Activated CD4-positive, alpha-beta T cell treated with anti-CD3 and anti-CD28 coated beads, Interleukin-2, amount 10 ng/mL, durations not matched to agents 24 days and 14 days (primary cell): ENCODE measurements around the gene TBX1. TPM values are rescaled to one million over a fixed set of nuclear protein-coding genes. Genes with fewer than 3 reads are reported as not detected.
A peak's percentile ranks its signal among the peaks of the same experiment; 100 is the strongest.
"Not testable (repeated sequence)": the region's sequence is repeated elsewhere in the genome, so short reads cannot be mapped to it uniquely, and the experiment has no call there.

Experiments used
- DNase-seq: peaks from one replicate; pipeline ENCODE4 v3.0.0; 2022
- H3K27ac Mint-ChIP-seq: one replicate; pipeline ENCODE4 v1.8.0; 2022; ENCODE audit warnings: mild to moderate bottlenecking, mixed read lengths
- H3K27me3 Mint-ChIP-seq: one replicate; pipeline ENCODE4 v1.8.0; 2022; ENCODE audit warnings: mixed read lengths
- H3K36me3 Mint-ChIP-seq: one replicate; pipeline ENCODE4 v1.8.0; 2022; ENCODE audit warnings: low read depth, mild to moderate bottlenecking, mixed read lengths
- H3K4me1 Mint-ChIP-seq: one replicate; pipeline ENCODE4 v1.8.0; 2021; ENCODE audit warnings: mixed read lengths
- H3K4me3 Mint-ChIP-seq: one replicate; pipeline ENCODE4 v1.8.0; 2022; ENCODE audit warnings: mild to moderate bottlenecking, moderate library complexity, mixed read lengths
- H3K9me3 Mint-ChIP-seq: one replicate; pipeline ENCODE4 v1.8.0; 2021; ENCODE audit warnings: mixed read lengths
- intact Hi-C: fragments of 100-400 bp; cut with micrococcal nuclease; formaldehyde crosslinking; loops from one replicate; pipeline ENCODE4 v1.15.1; 2023
- total RNA-seq: library from RNA; stranded (reverse); gene quantifications from 2 replicates; pipeline ENCODE4 v1.2.3, GENCODE V29; 2022

Gene TBX1
- total RNA-seq, 1 donor from 2014 or later, result not detected

GRCh38 chr22:19719488-19720021 is 41.0 kb upstream of the TBX1 start:
- no peak for DNase-seq
- peaks cover 41% of the 10 kb centered on the region for H3K27me3 Mint-ChIP-seq
- peak overlapping the region; percentile 71 for H3K4me3 Mint-ChIP-seq
- H3K9me3 Mint-ChIP-seq, result no peaks in the 10 kb centered on the region
- intact Hi-C loops, result no loop called here
- H3K4me1 Mint-ChIP-seq, result peaks cover 8% of the 10 kb centered on the region
- H3K27ac Mint-ChIP-seq, result no peak overlapping the region
- no peaks in the 10 kb centered on the region for H3K36me3 Mint-ChIP-seq

- peaks cover 8% of the 10 kb centered on the region for H3K4me1 Mint-ChIP-seq
- intact Hi-C loops, result no loop called here
- H3K36me3 Mint-ChIP-seq, result no peaks in the 10 kb centered on the region
- H3K27ac Mint-ChIP-seq, result no peak overlapping the region
- H3K9me3 Mint-ChIP-seq, result no peaks in the 10 kb centered on the region
- no peak overlapping the region for H3K4me3 Mint-ChIP-seq
- DNase-seq, result no peak
- peaks cover 49% of the 10 kb centered on the region for H3K27me3 Mint-ChIP-seq
Observed at GRCh38 chr22:19720150-19720827, 40.3 kb upstream of the TBX1 start.

- Mint-ChIP-seq H3K27ac (peak overlapping the region; percentile 49), H3K4me1 (peaks cover 8% of the 10 kb centered on the region), H3K36me3 (no peaks in the 10 kb centered on the region), H3K27me3 (peaks cover 50% of the 10 kb centered on the region), H3K9me3 (no peaks in the 10 kb centered on the region), H3K4me3 (no peak overlapping the region)
- DNase-seq, result no peak
- intact Hi-C loops, result no loop called here
Observed at GRCh38 chr22:19720999-19721329, 39.6 kb upstream of the TBX1 start.

- intact Hi-C loops, result loop anchor here (2.0 kb wide), 1 partner anchor 45 kb away; no protein-coding TSS in a partner anchor
- Mint-ChIP-seq H3K27me3 (peaks cover 47% of the 10 kb centered on the region), H3K9me3 (no peaks in the 10 kb centered on the region), H3K4me3 (no peak overlapping the region), H3K4me1 (peaks cover 8% of the 10 kb centered on the region), H3K27ac (peak overlapping the region; percentile 49), H3K36me3 (no peaks in the 10 kb centered on the region)
- no peak for DNase-seq
Observed at GRCh38 chr22:19721330-19722177, 39.0 kb upstream of the TBX1 start.

- Mint-ChIP-seq H3K36me3 (no peaks in the 10 kb centered on the region), H3K27ac (no peak overlapping the region), H3K27me3 (peaks cover 47% of the 10 kb centered on the region), H3K4me1 (peaks cover 8% of the 10 kb centered on the region), H3K9me3 (no peaks in the 10 kb centered on the region), H3K4me3 (no peak overlapping the region)
- DNase-seq, result no peak
- intact Hi-C loops, result loop anchor here (2.0 kb wide), 1 partner anchor 44 kb away; no protein-coding TSS in a partner anchor
Observed at GRCh38 chr22:19722178-19722981, 38.2 kb upstream of the TBX1 start.

GRCh38 chr22:19722982-19723231 is 37.7 kb upstream of the TBX1 start:
- DNase-seq, result no peak
- Mint-ChIP-seq H3K27me3 (peaks cover 47% of the 10 kb centered on the region), H3K9me3 (no peaks in the 10 kb centered on the region), H3K36me3 (no peaks in the 10 kb centered on the region), H3K4me3 (no peak overlapping the region), H3K4me1 (peaks cover 5% of the 10 kb centered on the region), H3K27ac (no peak overlapping the region)
- intact Hi-C loops, result loop anchor here (2.0 kb wide), 1 partner anchor 44 kb away; no protein-coding TSS in a partner anchor

- DNase-seq, result peak; percentile 76
- Mint-ChIP-seq H3K9me3 (no peaks in the 10 kb centered on the region), H3K4me3 (peak within 1 kb of the TSS; percentile 50), H3K36me3 (no peaks in the 10 kb centered on the region), H3K27me3 (peaks cover 47% of the 10 kb centered on the region), H3K27ac (no peak within 1 kb of the TSS), H3K4me1 (peaks cover 5% of the 10 kb centered on the region)
- intact Hi-C loops, result loop anchor here (2.0 kb wide), 1 partner anchor 43 kb away; no protein-coding TSS in a partner anchor
Observed at GRCh38 chr22:19723232-19723982, 37.2 kb upstream of the TBX1 start, which contains the start of gene GP1BB. GP1BB (plus strand) TSS chr22:19723539; CDS start chr22:19723570, 31 bp downstream.

- Mint-ChIP-seq H3K36me3 (no peaks in the 10 kb centered on the region), H3K27ac (no peak overlapping the region), H3K9me3 (no peaks in the 10 kb centered on the region), H3K4me1 (peaks cover 5% of the 10 kb centered on the region), H3K4me3 (no peak overlapping the region), H3K27me3 (peaks cover 46% of the 10 kb centered on the region)
- peak; percentile 70 for DNase-seq
- intact Hi-C loops, result loop anchor here (2.0 kb wide), 1 partner anchor 43 kb away; no protein-coding TSS in a partner anchor
Observed at GRCh38 chr22:19723983-19724827, 36.4 kb upstream of the TBX1 start.

- Mint-ChIP-seq H3K4me1 (peaks cover 2% of the 10 kb centered on the region), H3K27ac (peak overlapping the region; percentile 15), H3K36me3 (no peaks in the 10 kb centered on the region), H3K27me3 (peaks cover 37% of the 10 kb centered on the region), H3K4me3 (no peak overlapping the region), H3K9me3 (no peaks in the 10 kb centered on the region)
- intact Hi-C loops, result no loop called here
- no peak for DNase-seq
Observed at GRCh38 chr22:19724927-19725661, 35.5 kb upstream of the TBX1 start.

GRCh38 chr22:19726064-19726788 is 34.4 kb upstream of the TBX1 start:
- DNase-seq, H3K27ac Mint-ChIP-seq, H3K9me3 Mint-ChIP-seq, H3K36me3 Mint-ChIP-seq, H3K4me3 Mint-ChIP-seq, intact Hi-C loops, H3K4me1 Mint-ChIP-seq: not testable (repeated sequence)
- peaks cover 27% of the 10 kb centered on the region for H3K27me3 Mint-ChIP-seq

- DNase-seq, result no peak
- Mint-ChIP-seq H3K4me3 (no peak overlapping the region), H3K36me3 (no peaks in the 10 kb centered on the region), H3K9me3 (no peaks in the 10 kb centered on the region), H3K27ac (no peak overlapping the region), H3K27me3 (peaks cover 22% of the 10 kb centered on the region), H3K4me1 (peaks cover 7% of the 10 kb centered on the region)
- intact Hi-C loops, result no loop called here
Observed at GRCh38 chr22:19727310-19728150, 33.0 kb upstream of the TBX1 start.
